ENCODE measurements around the gene PMS2. TPM values are rescaled to one million over a fixed set of nuclear protein-coding genes. Genes with fewer than 3 reads are reported as not detected.

The PMS2 gene
- total RNA-seq, 6 experiments from 2014 or later = 3.9 to 6.8 (median 5.8) TPM

- H3K4me1 ChIP-seq = peaks cover 0 to 17% (median 0%) of the 10 kb centered on the region in 4 donors
- H3K36me3 ChIP-seq = peaks cover 6 to 78% (median 23%) of the 10 kb centered on the region in 4 donors
- no peak overlapping the region for H3K4me3 ChIP-seq
- intact Hi-C loops (cut with DNase I) = no loop called here
- no peak for DNase-seq
- H3K27ac ChIP-seq = no peak overlapping the region
- 73% methylated on average over 4 of the region's 4 CpGs for WGBS (ENCODE audit: insufficient coverage, low coverage, low lambda C conversion rate, missing lambda C conversion rate)
- no peaks in the 10 kb centered on the region for H3K27me3 ChIP-seq
- TF ChIP-seq CTCF (IDR thresholded peaks at IDR 0.05) (no peak), POLR2A (IDR thresholded peaks at IDR 0.05) (no peak)
- no peaks in the 10 kb centered on the region for H3K9me3 ChIP-seq
- ATAC-seq = no peak
Observed at GRCh38 chr7:6049780-6050179, 40.9 kb upstream of the PMS2 start.

- intact Hi-C loops (cut with DNase I) = no loop called here
- TF ChIP-seq CTCF (IDR thresholded peaks at IDR 0.05) (no peak), POLR2A (IDR thresholded peaks at IDR 0.05) (no peak)
- no peak for ATAC-seq
- 100% methylated on average over 3 of the region's 13 CpGs for WGBS (ENCODE audit: insufficient coverage, low coverage, low lambda C conversion rate, missing lambda C conversion rate)
- H3K4me1 ChIP-seq = peaks cover 0 to 3% (median 0%) of the 10 kb centered on the region in 4 donors
- H3K27ac ChIP-seq = no peak overlapping the region
- no peak overlapping the region for H3K4me3 ChIP-seq
- no peak for DNase-seq
- no peaks in the 10 kb centered on the region for H3K27me3 ChIP-seq
- no peaks in the 10 kb centered on the region for H3K9me3 ChIP-seq
- peaks cover 0 to 79% (median 25%) of the 10 kb centered on the region in 4 donors for H3K36me3 ChIP-seq
Observed at GRCh38 chr7:6035686-6036085, 26.8 kb upstream of the PMS2 start.

GRCh38 chr7:6035165-6035564 lies 26.3 kb upstream of the PMS2 start:
- ATAC-seq (no peak), DNase-seq (no peak)
- H3K36me3 ChIP-seq = peaks cover 0 to 74% (median 22%) of the 10 kb centered on the region in 4 donors
- no peak overlapping the region for H3K4me3 ChIP-seq
- H3K27ac ChIP-seq = no peak overlapping the region
- H3K4me1 ChIP-seq = peaks cover 0 to 3% (median 0%) of the 10 kb centered on the region in 4 donors
- 93% methylated on average over 7 of the region's 10 CpGs for WGBS (ENCODE audit: insufficient coverage, low coverage, low lambda C conversion rate, missing lambda C conversion rate)
- H3K27me3 ChIP-seq = no peaks in the 10 kb centered on the region
- no peak for TF ChIP-seq POLR2A (IDR thresholded peaks at IDR 0.05)
- TF ChIP-seq CTCF (IDR thresholded peaks at IDR 0.05) = no peak
- intact Hi-C loops (cut with DNase I) = no loop called here
- no peaks in the 10 kb centered on the region for H3K9me3 ChIP-seq

GRCh38 chr7:6032641-6033040 lies 23.8 kb upstream of the PMS2 start:
- DNase-seq = no peak
- Histone ChIP-seq H3K27ac (no peak overlapping the region), H3K36me3 (peaks cover 0 to 65% (median 25%) of the 10 kb centered on the region in 4 donors), H3K4me1 (peaks cover 0 to 3% (median 0%) of the 10 kb centered on the region in 4 donors), H3K9me3 (no peaks in the 10 kb centered on the region), H3K4me3 (no peak overlapping the region), H3K27me3 (no peaks in the 10 kb centered on the region)
- intact Hi-C loops (cut with DNase I) = no loop called here
- ATAC-seq = no peak
- 94% methylated on average over 7 of the region's 7 CpGs for WGBS (ENCODE audit: insufficient coverage, low coverage, low lambda C conversion rate, missing lambda C conversion rate)
- no peak for TF ChIP-seq CTCF (IDR thresholded peaks at IDR 0.05)
- TF ChIP-seq POLR2A (IDR thresholded peaks at IDR 0.05) = no peak

- Histone ChIP-seq H3K27ac (no peak overlapping the region), H3K27me3 (no peaks in the 10 kb centered on the region), H3K9me3 (no peaks in the 10 kb centered on the region), H3K4me1 (no peaks in the 10 kb centered on the region), H3K36me3 (peaks cover 0 to 65% (median 28%) of the 10 kb centered on the region in 4 donors), H3K4me3 (no peak overlapping the region)
- WGBS (ENCODE audit: insufficient coverage, low coverage, low lambda C conversion rate, missing lambda C conversion rate) = 80% methylated on average over 5 of the region's 5 CpGs
- TF ChIP-seq POLR2A (IDR thresholded peaks at IDR 0.05) = no peak
- no peak for TF ChIP-seq CTCF (IDR thresholded peaks at IDR 0.05)
- intact Hi-C loops (cut with DNase I) = no loop called here
- no peak for ATAC-seq
- DNase-seq = no peak
Observed at GRCh38 chr7:6032167-6032566, 23.3 kb upstream of the PMS2 start.
